ENCODE results near the gene DLGAP1. TPM values are rescaled to one million over a fixed set of nuclear protein-coding genes. Genes with fewer than 3 reads are reported as not detected.

The DLGAP1 gene
- total and polyA plus RNA-seq, 3 experiments from 2014 or later, result 0.07 to 0.46 TPM; not detected in 1

DNA sequence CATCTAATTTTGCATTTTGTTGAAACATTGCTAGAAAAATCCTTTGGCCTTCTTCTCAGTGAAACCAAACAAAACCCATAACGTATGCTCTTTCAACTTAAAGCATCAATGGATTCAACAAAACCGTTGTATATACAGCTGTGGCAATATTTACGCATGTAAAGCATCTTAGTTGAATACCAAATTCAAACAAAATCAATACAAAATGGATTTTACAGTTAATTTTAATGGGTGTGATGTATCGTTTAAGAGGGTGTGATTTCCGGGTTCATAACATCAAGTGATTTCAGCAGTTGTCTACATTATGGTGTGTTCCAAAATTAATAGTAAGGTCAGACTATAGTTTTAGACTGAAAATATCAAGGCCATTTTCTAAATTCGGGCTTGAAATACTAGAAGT is 806.9 kb downstream of the DLGAP1 start:
- Mint-ChIP-seq H3K4me3 (no peak overlapping the region), H3K27ac (no peak overlapping the region), H3K36me3 (no peaks in the 10 kb centered on the region), H3K27me3 (peaks cover 0 to 3% of the 10 kb centered on the region in 2 donors), H3K4me1 (peaks cover 3 to 5% (median 3%) of the 10 kb centered on the region in 3 donors), H3K9me3 (no peaks in the 10 kb centered on the region)
- POLR2A ChIA-PET, result no interaction called here
- Histone ChIP-seq H3K36me3 (ENCODE audit: insufficient read depth, low read length) (no peaks in the 10 kb centered on the region), H3K4me3 (ENCODE audit: low read length) (no peak overlapping the region), H3K27ac (ENCODE audit: low read depth, low read length) (no peak overlapping the region), H3K9me3 (ENCODE audit: low read length) (no peaks in the 10 kb centered on the region), H3K27me3 (ENCODE audit: insufficient read depth, low read length, poor library complexity, severe bottlenecking) (no peaks in the 10 kb centered on the region), H3K4me1 (ENCODE audit: insufficient read depth, low read length) (no peaks in the 10 kb centered on the region)
- DNase-seq, result no peak
- CTCF ChIA-PET, result interaction anchor here (2.1 kb wide), 1 partner anchor 18 kb away, joined by 6 read pairs; no protein-coding TSS in a partner anchor

DNA sequence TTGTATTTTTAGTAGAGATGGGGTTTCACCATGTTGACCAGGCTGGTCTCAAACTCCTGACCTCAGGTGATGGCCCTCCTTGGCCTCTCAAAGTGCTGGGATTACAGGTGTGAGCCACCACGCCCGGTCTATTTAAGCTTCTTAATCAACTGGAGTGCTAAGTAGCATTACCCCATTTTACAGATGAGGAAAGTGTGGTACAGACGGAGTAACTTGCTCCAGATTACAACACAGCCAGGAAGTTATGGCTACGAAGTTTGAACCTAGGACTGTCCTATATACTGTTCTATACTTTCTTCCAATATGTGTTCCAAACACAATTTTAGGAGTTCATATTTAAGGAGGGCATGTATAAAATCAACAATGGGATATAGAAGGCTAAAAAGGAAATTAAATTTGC is 807.5 kb downstream of the DLGAP1 start:
- Mint-ChIP-seq H3K27me3 (peaks cover 5% of the 10 kb centered on the region in 2 donors), H3K27ac (no peak overlapping the region), H3K36me3 (no peaks in the 10 kb centered on the region), H3K4me3 (no peak overlapping the region), H3K4me1 (peaks cover 3 to 5% (median 3%) of the 10 kb centered on the region in 3 donors), H3K9me3 (no peaks in the 10 kb centered on the region)
- H3K9me3 ChIP-seq (ENCODE audit: low read length), result no peaks in the 10 kb centered on the region
- CTCF ChIA-PET, result no interaction called here
- DNase-seq, result no peak
- H3K27me3 ChIP-seq (ENCODE audit: insufficient read depth, low read length, poor library complexity, severe bottlenecking), result no peaks in the 10 kb centered on the region
- no peaks in the 10 kb centered on the region for H3K36me3 ChIP-seq (ENCODE audit: insufficient read depth, low read length)
- no peaks in the 10 kb centered on the region for H3K4me1 ChIP-seq (ENCODE audit: insufficient read depth, low read length)
- POLR2A ChIA-PET, result no interaction called here
- no peak overlapping the region for H3K27ac ChIP-seq (ENCODE audit: low read depth, low read length)
- H3K4me3 ChIP-seq (ENCODE audit: low read length), result no peak overlapping the region

- no peak overlapping the region for H3K4me3 ChIP-seq (ENCODE audit: low read length)
- Mint-ChIP-seq H3K36me3 (no peaks in the 10 kb centered on the region), H3K27ac (peak overlapping the region in 1 of 8 donors; percentile 19), H3K9me3 (no peaks in the 10 kb centered on the region), H3K4me3 (no peak overlapping the region), H3K4me1 (peaks cover 3 to 5% (median 3%) of the 10 kb centered on the region in 3 donors), H3K27me3 (peaks cover 5 to 6% of the 10 kb centered on the region in 2 donors)
- H3K36me3 ChIP-seq (ENCODE audit: insufficient read depth, low read length), result no peaks in the 10 kb centered on the region
- CTCF ChIA-PET, result interaction anchor here (1.4 to 2.0 kb wide), 3 partner anchors 10 to 348 kb away, joined by 4 read pairs; no protein-coding TSS in a partner anchor
- no peaks in the 10 kb centered on the region for H3K4me1 ChIP-seq (ENCODE audit: insufficient read depth, low read length)
- POLR2A ChIA-PET, result no interaction called here
- no peaks in the 10 kb centered on the region for H3K27me3 ChIP-seq (ENCODE audit: insufficient read depth, low read length, poor library complexity, severe bottlenecking)
- no peak overlapping the region for H3K27ac ChIP-seq (ENCODE audit: low read depth, low read length)
- no peaks in the 10 kb centered on the region for H3K9me3 ChIP-seq (ENCODE audit: low read length)
- no peak for DNase-seq
Measured at GRCh38 chr18:3645384-3646156, 809.5 kb downstream of the DLGAP1 start.

GRCh38 chr18:3634250-3634939 is 820.7 kb downstream of the DLGAP1 start:
- POLR2A ChIA-PET, result no interaction called here
- Mint-ChIP-seq H3K27ac (no peak overlapping the region), H3K9me3 (no peaks in the 10 kb centered on the region), H3K27me3 (peaks cover 0 to 1% of the 10 kb centered on the region in 2 donors), H3K4me3 (no peak overlapping the region), H3K36me3 (no peaks in the 10 kb centered on the region), H3K4me1 (no peaks in the 10 kb centered on the region)
- CTCF ChIA-PET, result interaction anchor here (2.0 kb wide), 1 partner anchor 31 kb away, joined by 7 read pairs; no protein-coding TSS in a partner anchor
- Histone ChIP-seq H3K36me3 (ENCODE audit: insufficient read depth, low read length) (no peaks in the 10 kb centered on the region), H3K4me1 (ENCODE audit: insufficient read depth, low read length) (no peaks in the 10 kb centered on the region), H3K27ac (ENCODE audit: low read depth, low read length) (no peak overlapping the region), H3K27me3 (ENCODE audit: insufficient read depth, low read length, poor library complexity, severe bottlenecking) (no peaks in the 10 kb centered on the region), H3K4me3 (ENCODE audit: low read length) (no peak overlapping the region), H3K9me3 (ENCODE audit: low read length) (no peaks in the 10 kb centered on the region)
- DNase-seq, result no peak

DNA sequence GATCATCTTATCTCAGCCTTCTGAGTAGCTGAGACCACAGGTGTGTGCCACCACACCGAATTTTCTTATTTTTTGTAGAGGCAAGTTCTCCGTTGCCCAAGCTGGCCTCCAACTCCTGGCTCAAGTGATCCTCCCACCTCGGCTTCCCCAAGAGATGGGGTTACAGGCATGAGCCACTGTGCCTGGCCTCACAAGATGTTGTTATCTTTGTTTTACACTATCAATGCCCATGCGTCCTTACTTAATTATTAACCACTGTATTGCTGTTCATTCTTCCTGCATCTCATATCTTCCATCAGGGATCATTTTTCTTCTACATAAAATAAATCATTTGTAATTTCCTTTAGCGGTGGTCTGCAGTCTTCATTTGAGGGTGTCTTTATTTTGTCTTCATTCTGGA is 823.2 kb downstream of the DLGAP1 start:
- no peak overlapping the region for H3K4me3 Mint-ChIP-seq
- peaks cover 0 to 1% of the 10 kb centered on the region in 2 donors for H3K27me3 Mint-ChIP-seq
- Histone ChIP-seq H3K4me1 (ENCODE audit: insufficient read depth, low read length) (no peaks in the 10 kb centered on the region), H3K4me3 (ENCODE audit: low read length) (no peak overlapping the region), H3K27ac (ENCODE audit: low read depth, low read length) (no peak overlapping the region), H3K36me3 (ENCODE audit: insufficient read depth, low read length) (no peaks in the 10 kb centered on the region), H3K9me3 (ENCODE audit: low read length) (no peaks in the 10 kb centered on the region), H3K27me3 (ENCODE audit: insufficient read depth, low read length, poor library complexity, severe bottlenecking) (no peaks in the 10 kb centered on the region)
- no peak overlapping the region for H3K27ac Mint-ChIP-seq
- POLR2A ChIA-PET, result no interaction called here
- CTCF ChIA-PET, result no interaction called here
- DNase-seq, result no peak
- H3K4me1 Mint-ChIP-seq, result no peaks in the 10 kb centered on the region
- H3K36me3 Mint-ChIP-seq, result no peaks in the 10 kb centered on the region
- no peaks in the 10 kb centered on the region for H3K9me3 Mint-ChIP-seq

DNA sequence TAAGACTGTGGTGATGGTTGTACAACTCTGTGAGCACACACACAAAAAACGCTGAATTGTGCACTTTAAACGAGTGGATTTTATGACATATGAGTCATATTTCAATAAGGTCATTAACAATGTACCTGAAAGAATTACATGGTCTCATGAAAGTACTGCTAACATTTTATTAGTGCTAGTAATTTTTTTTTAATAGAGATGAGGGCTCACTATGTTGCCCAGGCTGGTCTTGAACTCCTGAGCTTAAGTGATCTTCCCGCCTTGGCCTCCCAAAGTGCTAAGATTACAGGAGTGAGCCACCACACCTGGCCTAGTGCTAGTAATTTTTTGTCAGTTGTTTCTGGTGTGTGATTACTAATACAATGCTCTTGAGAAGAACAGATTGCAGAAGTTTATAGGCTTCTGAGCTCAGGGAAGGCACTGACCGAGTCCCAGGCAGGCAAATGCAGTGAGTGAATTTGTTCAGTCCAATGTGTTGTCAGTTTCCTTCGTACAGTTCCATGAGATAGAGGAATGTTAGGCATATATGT is 828.1 kb downstream of the DLGAP1 start:
- POLR2A ChIA-PET, result no interaction called here
- H3K36me3 Mint-ChIP-seq, result no peaks in the 10 kb centered on the region

GRCh38 chr18:3625742-3626091 is 829.4 kb downstream of the DLGAP1 start:
- DNase-seq, result no peak
- no peak overlapping the region for H3K4me3 ChIP-seq (ENCODE audit: low read length)
- Mint-ChIP-seq H3K36me3 (no peaks in the 10 kb centered on the region), H3K27ac (peak overlapping the region in 1 of 8 donors; percentile 56), H3K4me1 (peaks cover 10 to 22% (median 13%) of the 10 kb centered on the region in 3 donors), H3K4me3 (no peak overlapping the region), H3K9me3 (no peaks in the 10 kb centered on the region), H3K27me3 (no peaks in the 10 kb centered on the region)
- POLR2A ChIA-PET, result interaction anchor here (0.7 kb wide), 1 partner anchor 250 kb away, joined by 6 read pairs; no protein-coding TSS in a partner anchor
- no peaks in the 10 kb centered on the region for H3K27me3 ChIP-seq (ENCODE audit: insufficient read depth, low read length, poor library complexity, severe bottlenecking)
- CTCF ChIA-PET, result no interaction called here
- H3K36me3 ChIP-seq (ENCODE audit: insufficient read depth, low read length), result no peaks in the 10 kb centered on the region
- H3K9me3 ChIP-seq (ENCODE audit: low read length), result no peaks in the 10 kb centered on the region
- peak overlapping the region; percentile 91 for H3K27ac ChIP-seq (ENCODE audit: low read depth, low read length)
- H3K4me1 ChIP-seq (ENCODE audit: insufficient read depth, low read length), result peaks cover 14% of the 10 kb centered on the region

More for the DNA sequence above, 828.1 kb downstream of the DLGAP1 start:
- H3K27ac Mint-ChIP-seq, result no peak overlapping the region
- Histone ChIP-seq H3K4me1 (ENCODE audit: insufficient read depth, low read length) (peaks cover 14% of the 10 kb centered on the region), H3K27ac (ENCODE audit: low read depth, low read length) (peak overlapping the region; percentile 38), H3K36me3 (ENCODE audit: insufficient read depth, low read length) (no peaks in the 10 kb centered on the region), H3K9me3 (ENCODE audit: low read length) (no peaks in the 10 kb centered on the region), H3K4me3 (ENCODE audit: low read length) (no peak overlapping the region), H3K27me3 (ENCODE audit: insufficient read depth, low read length, poor library complexity, severe bottlenecking) (no peaks in the 10 kb centered on the region)
- H3K4me1 Mint-ChIP-seq, result peaks cover 10 to 22% (median 13%) of the 10 kb centered on the region in 3 donors
- no peak overlapping the region for H3K4me3 Mint-ChIP-seq
- CTCF ChIA-PET, result interaction anchor here (1.9 kb wide), 1 partner anchor 39 kb away, joined by 5 read pairs; no protein-coding TSS in a partner anchor
- peaks cover 0 to under 1% of the 10 kb centered on the region in 2 donors for H3K27me3 Mint-ChIP-seq
- no peaks in the 10 kb centered on the region for H3K9me3 Mint-ChIP-seq
- no peak for DNase-seq

Measured in CD8-positive, alpha-beta memory T cell (primary cell).